OCI-LY1 (cell line): ENCODE results near the gene CD247.

Experiments used
- H2AFZ ChIP-seq: fragments of 200-600 bp; sonication (generic), shearing (Covaris generic); 2 replicates; pipeline ENCODE4 v1.6.0; 2014; ENCODE audit warnings: antibody characterized with exemption, mild to moderate bottlenecking, low read length
- H3F3A ChIP-seq: fragments of 200-600 bp; sonication (generic), shearing (Covaris generic); 2 replicates; pipeline ENCODE4 v1.6.0; 2014; ENCODE audit warnings: mild to moderate bottlenecking, antibody characterized with exemption, low read length, moderate library complexity; ENCODE audit not compliant: insufficient read depth
- H3K27ac ChIP-seq: fragments of 200-600 bp; sonication (generic); 2 replicates; pipeline ENCODE4 v1.5.1; 2014; ENCODE audit warnings: low read length, mixed run types, mild to moderate bottlenecking, low read depth; ENCODE audit not compliant: poor library complexity, severe bottlenecking
- H3K27me3 ChIP-seq: fragments of 200-600 bp; sonication (generic); 2 replicates; pipeline ENCODE4 v1.6.0; 2014; ENCODE audit warnings: antibody characterized with exemption, mild to moderate bottlenecking, low read length, moderate library complexity; ENCODE audit not compliant: insufficient read depth
- H3K36me3 ChIP-seq: fragments of 200-600 bp; sonication (generic); 2 replicates; pipeline ENCODE4 v1.6.1; 2014; ENCODE audit warnings: mild to moderate bottlenecking, antibody characterized with exemption, low read length, moderate library complexity, mixed read lengths; ENCODE audit not compliant: insufficient read depth
- H3K4me1 ChIP-seq: fragments of 200-600 bp; sonication (generic); 2 replicates; pipeline ENCODE4 v1.5.1; 2014; ENCODE audit warnings: mild to moderate bottlenecking, low read length, moderate library complexity; ENCODE audit not compliant: insufficient read depth, severe bottlenecking
- H3K4me2 ChIP-seq: fragments of 200-600 bp; sonication (generic), shearing (Covaris generic); 2 replicates; pipeline ENCODE4 v1.6.1; 2014; ENCODE audit warnings: low read length
- H3K4me3 ChIP-seq: fragments of 200-600 bp; sonication (generic); 2 replicates; pipeline ENCODE4 v1.5.1; 2014; ENCODE audit warnings: low read length, low read depth, mild to moderate bottlenecking, mixed read lengths; ENCODE audit not compliant: poor library complexity, severe bottlenecking
- H3K79me2 ChIP-seq: fragments of 200-600 bp; shearing (Covaris generic); 2 replicates; pipeline ENCODE4 v1.6.1; 2016; ENCODE audit warnings: mixed run types, low read length, mixed read lengths; ENCODE audit not compliant: insufficient read depth
- H3K9ac ChIP-seq: fragments of 200-600 bp; sonication (generic), shearing (Covaris generic); 2 replicates; pipeline ENCODE4 v1.6.1; 2014; ENCODE audit warnings: mild to moderate bottlenecking, low read length, mixed read lengths
- H3K9me2 ChIP-seq: fragments of 200-600 bp; sonication (generic), shearing (Covaris generic); 2 replicates; pipeline ENCODE4 v1.6.1; 2014; ENCODE audit warnings: low read depth, mild to moderate bottlenecking, low read length, mixed read lengths
- H3K9me3 ChIP-seq: fragments of 200-600 bp; shearing (Covaris generic); 2 replicates; pipeline ENCODE4 v1.6.1; 2014; ENCODE audit warnings: low read length, mixed read lengths
- H4K20me1 ChIP-seq: fragments of 200-600 bp; sonication (generic), shearing (Covaris generic); 2 replicates; pipeline ENCODE4 v1.6.0; 2016; ENCODE audit warnings: mild to moderate bottlenecking, low read length; ENCODE audit not compliant: insufficient read depth
- CTCF ChIP-seq: fragments of 200-600 bp; sonication (generic), shearing (Covaris generic); IDR thresholded peaks from 2 replicates; pipeline ENCODE4 v1.5.1; 2017; ENCODE audit warnings: mild to moderate bottlenecking, antibody characterized with exemption, low read length, moderate library complexity, mixed read lengths
- EZH2 ChIP-seq: fragments of 200-600 bp; sonication (generic), shearing (Covaris generic); IDR thresholded peaks from 2 replicates; pipeline ENCODE4 v1.8.0; 2017; ENCODE audit warnings: borderline replicate concordance, mixed run types, mild to moderate bottlenecking, antibody characterized with exemption, low read length, moderate library complexity, mixed read lengths

CD247 gene

GRCh38 chr1:167482184-167482583, 36.1 kb downstream of the CD247 start:
- Histone ChIP-seq H3K9me2 (no peaks in the 10 kb centered on the region), H4K20me1 (no peaks in the 10 kb centered on the region), H3K4me2 (no peak overlapping the region), H3K79me2 (no peaks in the 10 kb centered on the region), H2AFZ (no peak overlapping the region), H3K9ac (no peak overlapping the region), H3F3A (no peaks in the 10 kb centered on the region; the same call in 1 of the 2 replicates), H3K27ac (no peak overlapping the region), H3K9me3 (no peaks in the 10 kb centered on the region), H3K27me3 (no peaks in the 10 kb centered on the region), H3K4me3 (no peak overlapping the region), H3K36me3 (no peaks in the 10 kb centered on the region; the same call in 1 of the 2 replicates), H3K4me1 (peaks cover 22% of the 10 kb centered on the region)
- TF ChIP-seq CTCF: no peak
- no peak for TF ChIP-seq EZH2

- Histone ChIP-seq H3K79me2 (no peaks in the 10 kb centered on the region), H2AFZ (no peak overlapping the region), H3K9me2 (no peaks in the 10 kb centered on the region), H3F3A (no peaks in the 10 kb centered on the region; the same call in 1 of the 2 replicates), H3K9ac (no peak overlapping the region), H3K27ac (no peak overlapping the region), H3K4me1 (peaks cover 11% of the 10 kb centered on the region), H3K9me3 (0 out of 2 replicates have a peak, but pooled peaks cover 2% of the 10 kb centered on the region), H3K4me2 (no peak overlapping the region), H3K27me3 (no peaks in the 10 kb centered on the region), H3K36me3 (no peaks in the 10 kb centered on the region; the same call in 1 of the 2 replicates), H4K20me1 (no peaks in the 10 kb centered on the region), H3K4me3 (no peak overlapping the region)
- TF ChIP-seq EZH2: no peak
- no peak for TF ChIP-seq CTCF
These were observed 38.9 kb downstream of the CD247 start for GRCh38 chr1:167479331-167479979.

GRCh38 chr1:167477986-167478385, 40.3 kb downstream of the CD247 start:
- TF ChIP-seq CTCF: no peak
- no peak for TF ChIP-seq EZH2
- Histone ChIP-seq H3K27ac (no peak overlapping the region), H3K36me3 (no peaks in the 10 kb centered on the region; the same call in 1 of the 2 replicates)

More at GRCh38 chr1:167477986-167478385, 40.3 kb downstream of the CD247 start:
- H2AFZ ChIP-seq: no peak overlapping the region
- H3K27me3 ChIP-seq: no peaks in the 10 kb centered on the region
- H3K4me2 ChIP-seq: no peak overlapping the region
- peaks cover 22% of the 10 kb centered on the region for H3K4me1 ChIP-seq
- 0 out of 2 replicates have a peak, but pooled peaks cover 2% of the 10 kb centered on the region for H3K9me3 ChIP-seq
- no peaks in the 10 kb centered on the region; the same call in 1 of the 2 replicates for H3F3A ChIP-seq
- H3K79me2 ChIP-seq: no peaks in the 10 kb centered on the region
- H3K4me3 ChIP-seq: no peak overlapping the region
- no peak overlapping the region for H3K9ac ChIP-seq
- H4K20me1 ChIP-seq: no peaks in the 10 kb centered on the region
- H3K9me2 ChIP-seq: no peaks in the 10 kb centered on the region
